Skeletal muscle cell (primary cell): ENCODE results near the gene EPRS1.
"Not testable (repeated sequence)": the region's sequence is repeated elsewhere in the genome, so short reads cannot be mapped to it uniquely, and the experiment has no call there.

ENCODE experiments used
- DNase-seq: peaks from one replicate; pipeline ENCODE4 v3.0.0-alpha.2; 2010; ENCODE audit warnings: low read depth
- H3K4me3 ChIP-seq: 2 replicates; pipeline ENCODE4 v1.5.1; 2011; ENCODE audit warnings: low read depth, mild to moderate bottlenecking, control low read depth, low read length, moderate library complexity

EPRS1 gene

DNA sequence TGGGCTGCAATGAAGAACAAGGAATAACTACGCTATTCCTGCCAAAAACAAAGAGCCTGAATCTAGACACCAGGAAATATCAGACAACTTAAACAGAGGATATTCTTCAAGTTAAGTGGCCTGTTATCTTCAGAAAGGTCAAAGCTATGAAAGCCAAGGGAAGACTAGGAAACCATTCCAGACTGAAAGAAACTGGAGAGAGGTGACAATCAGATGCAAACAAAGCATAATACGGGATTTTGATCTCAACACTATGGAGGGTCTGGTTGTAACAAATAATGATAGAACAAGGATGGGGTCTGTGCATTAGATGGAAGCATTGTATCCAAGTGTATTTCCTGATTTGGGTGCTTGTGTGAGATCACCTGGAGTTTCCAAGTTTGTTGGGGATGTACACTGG, 2.7 kb downstream of the EPRS1 start:
- no peak for DNase-seq
- no peak overlapping the region for H3K4me3 ChIP-seq

GRCh38 chr1:220040028-220040596, 6.2 kb downstream of the EPRS1 start:
- H3K4me3 ChIP-seq: no peak overlapping the region
- DNase-seq: no peak

GRCh38 chr1:220038640-220039039, 7.7 kb downstream of the EPRS1 start:
- DNase-seq: no peak
- H3K4me3 ChIP-seq: no peak overlapping the region

- DNase-seq, H3K4me3 ChIP-seq: not testable (repeated sequence)
Observed at GRCh38 chr1:220037810-220038209, 8.5 kb downstream of the EPRS1 start.

- no peak for DNase-seq
- no peak overlapping the region for H3K4me3 ChIP-seq
Observed at GRCh38 chr1:220032911-220033310, 13.4 kb downstream of the EPRS1 start.

GRCh38 chr1:220031287-220031686, 15.0 kb downstream of the EPRS1 start:
- no peak overlapping the region for H3K4me3 ChIP-seq
- DNase-seq: no peak

DNA sequence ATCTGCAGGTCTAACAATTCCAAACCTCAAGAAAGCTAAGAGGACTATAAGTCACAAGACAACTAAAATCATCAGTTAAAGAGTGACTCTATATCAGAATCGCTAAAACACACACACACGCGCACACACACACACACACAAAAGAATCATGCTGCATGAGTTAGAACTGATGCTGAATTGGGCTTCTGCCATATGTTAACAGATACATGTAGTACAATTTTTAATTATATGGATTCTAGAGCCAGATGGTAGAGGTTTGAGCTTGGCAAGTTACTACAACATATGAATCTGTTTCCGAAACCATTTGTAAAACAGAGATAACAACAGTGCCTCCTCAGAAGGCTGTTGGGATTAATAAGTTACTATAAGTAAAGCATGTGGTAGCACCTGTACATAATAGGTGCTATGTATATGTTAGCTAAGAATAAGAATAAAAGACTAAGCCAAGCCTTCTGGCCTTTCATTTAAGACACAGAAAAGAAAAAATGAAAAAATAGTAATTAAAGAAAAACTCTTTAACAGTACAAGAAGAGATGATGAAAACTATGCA, 17.9 kb downstream of the EPRS1 start:
- H3K4me3 ChIP-seq: no peak overlapping the region
- no peak for DNase-seq

DNA sequence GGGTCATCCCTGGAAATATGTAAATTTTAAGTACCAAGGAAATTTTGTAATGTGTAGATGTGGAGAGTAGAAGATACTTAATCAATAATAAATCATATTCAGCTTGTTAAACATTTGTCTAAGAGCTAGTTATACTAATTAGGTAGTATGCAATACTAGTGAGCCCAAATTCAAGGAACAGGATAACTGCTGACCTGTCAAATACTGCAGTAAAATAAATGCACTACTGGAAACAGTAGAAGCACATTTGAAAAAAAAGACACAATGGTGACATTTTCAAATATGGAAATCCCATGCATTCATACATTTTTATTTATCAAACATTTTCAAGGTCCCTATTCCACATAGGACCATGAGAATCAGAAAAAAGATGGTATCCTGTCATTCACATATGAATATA, 27.2 kb downstream of the EPRS1 start:
- H3K4me3 ChIP-seq: no peak overlapping the region
- no peak for DNase-seq

GRCh38 chr1:220013497-220013896, 32.8 kb downstream of the EPRS1 start:
- DNase-seq: no peak
- H3K4me3 ChIP-seq: no peak overlapping the region

DNA sequence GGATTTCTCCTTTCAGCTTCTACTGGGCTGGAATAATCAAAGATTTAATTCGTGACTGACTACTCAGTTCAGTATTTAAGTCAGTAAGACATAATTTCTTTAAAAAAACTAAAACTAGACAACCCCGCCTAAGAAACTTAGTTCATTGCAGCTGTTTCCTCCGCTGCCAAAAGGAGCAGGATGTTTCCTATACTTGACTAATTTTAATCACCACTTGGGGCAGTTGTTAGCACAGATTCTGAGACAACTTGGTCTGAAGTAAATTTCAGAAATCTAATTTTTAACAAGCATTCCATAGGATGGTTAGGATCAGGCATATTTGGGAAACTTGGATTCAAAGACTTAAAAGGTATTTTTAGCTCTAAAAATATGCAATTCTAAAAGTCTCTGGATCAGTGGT, 34.0 kb downstream of the EPRS1 start:
- no peak overlapping the region for H3K4me3 ChIP-seq
- no peak for DNase-seq

DNA sequence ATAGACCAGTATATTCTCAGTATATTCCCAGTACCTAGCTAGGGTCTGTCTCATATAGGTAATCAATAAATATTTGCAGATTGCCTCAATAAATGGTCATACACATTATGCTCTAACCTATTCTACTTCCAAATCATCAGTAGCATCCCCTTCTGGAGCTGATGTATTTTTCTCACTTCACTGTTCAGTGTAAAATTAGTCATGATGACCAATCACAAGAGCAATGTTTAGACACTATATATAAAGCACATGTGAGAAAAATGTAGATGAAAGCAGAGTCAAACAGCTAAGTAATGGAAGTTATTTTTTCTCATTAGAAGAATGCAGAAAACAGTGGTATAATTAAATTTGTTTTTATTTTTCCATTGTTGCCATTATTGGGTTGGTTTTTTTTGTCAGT, 34.7 kb downstream of the EPRS1 start:
- DNase-seq: no peak

DNA sequence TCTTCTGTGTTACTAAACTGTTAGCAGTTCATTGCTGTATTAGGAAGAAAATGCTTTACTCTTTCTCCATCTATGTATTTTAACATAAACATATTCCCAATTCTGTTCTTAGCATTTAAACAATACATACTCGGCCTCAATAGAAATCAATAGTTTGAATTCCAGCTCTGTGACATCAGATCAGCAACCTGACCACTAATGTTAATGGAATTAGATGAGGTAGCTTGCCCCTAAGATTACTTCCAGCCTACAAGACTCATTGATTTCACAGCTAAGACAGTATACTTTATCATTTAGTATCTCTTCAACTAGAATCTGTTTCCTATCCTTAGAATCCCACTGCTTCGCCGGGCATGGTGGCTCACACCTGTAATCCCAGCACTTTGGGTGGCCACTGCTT, 38.9 kb downstream of the EPRS1 start:
- DNase-seq: no peak
- H3K4me3 ChIP-seq: no peak overlapping the region

More for the DNA sequence above, 34.7 kb downstream of the EPRS1 start:
- no peak overlapping the region for H3K4me3 ChIP-seq

DNA sequence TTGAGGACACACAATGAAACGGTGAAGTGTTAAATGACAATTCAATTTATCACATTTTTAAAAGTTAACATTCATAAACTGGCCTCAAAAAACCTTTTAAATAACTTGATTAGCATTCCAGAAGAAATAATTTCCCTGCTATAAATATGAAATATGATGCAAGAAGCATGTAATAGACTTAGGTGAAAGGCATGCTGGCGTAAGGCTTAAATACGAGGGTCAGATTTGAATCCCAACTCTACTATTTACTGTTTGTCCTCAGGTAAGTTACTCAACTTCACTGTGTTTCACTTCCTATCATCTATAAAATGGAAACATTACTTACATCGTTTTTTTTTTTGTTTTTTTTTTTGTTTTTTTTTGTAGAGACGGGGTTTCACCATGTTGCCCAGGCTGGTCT, 40.8 kb downstream of the EPRS1 start:
- H3K4me3 ChIP-seq: no peak overlapping the region
- no peak for DNase-seq

GRCh38 chr1:220003610-220004299, 42.5 kb downstream of the EPRS1 start:
- no peak for DNase-seq
- H3K4me3 ChIP-seq: no peak overlapping the region

DNA sequence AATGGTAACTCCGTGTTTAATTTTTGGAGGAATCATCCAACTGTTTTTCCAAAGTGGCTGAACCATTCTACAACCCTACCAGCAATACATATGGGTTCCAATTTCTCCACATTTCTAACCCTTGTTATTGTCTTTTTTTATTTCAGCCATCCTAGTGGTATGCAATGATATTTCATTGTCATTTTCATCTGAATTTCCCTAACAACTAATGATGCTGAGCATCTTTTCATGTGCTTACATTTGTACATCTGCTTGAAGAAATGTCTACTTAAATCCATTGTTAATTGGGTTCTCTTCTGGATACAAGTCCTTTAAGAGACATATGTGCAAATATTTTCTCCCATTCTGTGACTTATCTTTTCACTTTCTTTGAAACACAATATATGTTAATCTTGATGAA, 43.3 kb downstream of the EPRS1 start:
- H3K4me3 ChIP-seq: no peak overlapping the region
- DNase-seq: no peak

- no peak for DNase-seq
- H3K4me3 ChIP-seq: no peak overlapping the region
Observed at GRCh38 chr1:220001095-220001501, 45.2 kb downstream of the EPRS1 start.

DNA sequence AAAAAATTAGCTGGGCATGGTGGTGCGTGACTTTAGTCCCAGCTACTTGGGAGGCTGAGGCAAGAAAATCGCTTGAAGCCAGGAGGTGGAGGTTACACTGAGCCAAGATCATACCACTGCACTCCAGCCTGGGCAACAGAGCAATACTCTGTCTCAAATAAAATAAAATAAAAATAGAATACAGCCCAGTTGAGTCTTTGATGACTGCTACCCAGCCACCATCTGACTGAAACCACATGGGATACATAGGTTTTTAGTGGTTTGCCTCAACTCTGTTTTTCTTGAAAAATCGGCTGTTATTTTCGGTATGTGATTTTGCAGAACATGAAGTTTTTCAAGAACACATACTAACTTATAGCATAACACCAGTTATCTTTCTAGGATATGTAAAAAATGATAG, 46.5 kb downstream of the EPRS1 start:
- DNase-seq: no peak

More for the DNA sequence above, 46.5 kb downstream of the EPRS1 start:
- no peak overlapping the region for H3K4me3 ChIP-seq
